IPS-NIHi7 (cell line): ENCODE measurements around the gene TENM4.
A peak's percentile ranks its signal among the peaks of the same experiment; 100 is the strongest.

Source experiments
- DNase-seq: peaks from one replicate; pipeline ENCODE4 v3.0.0; 2012; ENCODE audit warnings: mixed read lengths; ENCODE audit errors: extremely low spot score

The TENM4 gene

DNA sequence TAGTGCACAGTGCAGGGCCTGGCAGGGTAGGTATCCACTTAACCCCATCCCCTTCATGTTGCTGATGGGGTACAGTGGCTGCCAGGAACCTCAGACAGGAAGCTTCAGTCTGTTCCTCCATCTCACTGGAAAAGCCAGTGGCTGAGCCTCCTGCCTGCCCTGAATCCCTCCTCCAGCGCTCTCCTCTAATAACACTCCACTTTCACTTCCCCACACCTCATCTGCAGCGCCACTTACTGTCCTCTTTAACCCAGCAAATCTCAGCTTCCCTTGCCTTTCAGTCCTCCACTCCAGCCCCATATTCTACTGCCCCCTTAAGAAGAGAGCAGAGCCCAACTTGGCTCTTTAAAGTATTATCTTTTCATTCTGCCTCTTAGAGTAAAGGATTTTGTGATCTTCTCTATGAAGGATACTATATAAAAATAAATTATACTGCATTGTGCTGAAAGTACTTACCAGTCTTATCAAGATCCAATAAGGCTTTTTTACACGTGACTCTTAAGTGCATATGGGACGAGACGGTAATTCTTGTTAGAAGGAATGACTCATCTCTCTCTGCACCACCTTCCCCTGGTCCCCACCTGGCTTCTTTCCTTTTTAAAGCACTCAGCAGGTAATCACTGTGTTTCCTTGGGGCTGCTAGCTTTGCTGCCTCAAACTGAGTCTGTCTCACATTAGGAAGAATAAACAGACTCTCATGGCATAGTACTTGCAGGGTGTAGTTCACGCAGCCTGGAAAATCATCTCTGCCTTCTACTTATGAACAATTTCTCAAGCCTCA is 628.1 kb downstream of the TENM4 start:
- DNase-seq: peak; percentile 51

DNA sequence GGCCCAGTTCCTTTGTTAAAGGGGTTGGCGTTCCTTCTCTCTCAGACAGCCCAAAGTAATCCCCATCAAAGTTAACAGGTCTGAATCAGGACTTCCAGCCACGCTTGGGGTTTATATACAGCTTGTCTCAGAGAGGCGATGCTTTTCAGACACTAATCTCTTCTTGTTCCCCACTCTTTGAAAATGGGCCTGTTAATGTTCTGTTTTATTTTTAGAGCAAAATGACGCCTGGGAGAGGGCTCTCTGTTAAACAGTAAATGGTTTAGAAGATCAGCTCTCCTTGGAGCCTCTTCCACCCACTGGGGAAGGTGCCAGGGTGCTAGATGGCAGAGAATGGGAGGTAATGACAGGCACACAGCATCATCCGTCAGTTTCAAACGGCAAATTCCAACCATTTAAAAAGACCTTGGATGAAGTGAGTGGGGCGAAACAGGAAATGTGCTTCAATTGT is 630.2 kb downstream of the TENM4 start:
- DNase-seq: no peak

DNA sequence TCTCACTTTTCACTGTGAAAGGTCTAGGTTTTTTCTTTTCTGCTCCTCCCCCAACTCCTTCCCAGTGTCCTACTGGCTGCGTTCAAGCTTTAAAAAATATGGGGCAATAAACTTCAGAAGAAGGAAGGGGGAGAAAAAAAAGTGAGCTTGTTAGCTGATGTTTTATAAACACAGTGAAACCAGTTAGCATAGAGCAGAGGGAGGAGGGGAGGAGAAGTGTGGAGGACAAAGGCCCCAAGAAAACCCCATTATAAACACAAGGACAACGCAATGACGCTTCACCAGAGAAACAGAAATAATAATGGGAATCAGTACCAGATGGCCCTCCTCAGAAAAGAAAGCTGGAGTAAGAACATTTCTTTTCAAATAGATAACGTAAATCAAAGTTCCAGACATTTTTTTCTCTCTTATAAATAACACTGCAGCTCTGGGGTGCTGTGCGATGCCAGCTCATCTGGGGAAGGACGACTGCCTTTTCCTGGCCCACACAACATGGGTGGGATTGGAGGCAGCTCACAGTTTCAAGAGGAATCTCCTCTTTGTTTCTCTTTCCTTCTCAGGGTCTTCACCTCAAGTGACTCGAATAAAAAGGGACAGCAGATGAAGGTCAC is 630.8 kb downstream of the TENM4 start:
- DNase-seq: no peak

DNA sequence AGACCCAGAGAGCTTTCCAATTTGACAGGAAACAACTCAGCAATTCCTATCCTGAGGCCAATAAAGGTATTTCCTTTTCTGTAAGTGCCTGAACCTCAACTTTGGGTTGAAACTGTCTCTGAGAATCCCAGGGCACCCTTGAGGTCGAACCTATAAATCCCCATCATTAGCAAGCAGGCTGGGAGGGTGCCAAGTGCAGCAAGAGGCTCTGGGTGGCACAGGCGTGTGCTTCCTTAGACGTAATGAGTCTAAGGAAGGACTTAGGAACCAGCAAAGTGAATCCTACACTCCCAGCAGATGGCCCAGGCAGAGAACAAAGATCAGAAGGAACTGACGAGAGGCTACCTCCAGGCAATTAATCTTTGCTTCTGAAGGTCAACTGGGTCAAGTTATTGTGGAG is 631.9 kb downstream of the TENM4 start:
- DNase-seq: no peak

DNA sequence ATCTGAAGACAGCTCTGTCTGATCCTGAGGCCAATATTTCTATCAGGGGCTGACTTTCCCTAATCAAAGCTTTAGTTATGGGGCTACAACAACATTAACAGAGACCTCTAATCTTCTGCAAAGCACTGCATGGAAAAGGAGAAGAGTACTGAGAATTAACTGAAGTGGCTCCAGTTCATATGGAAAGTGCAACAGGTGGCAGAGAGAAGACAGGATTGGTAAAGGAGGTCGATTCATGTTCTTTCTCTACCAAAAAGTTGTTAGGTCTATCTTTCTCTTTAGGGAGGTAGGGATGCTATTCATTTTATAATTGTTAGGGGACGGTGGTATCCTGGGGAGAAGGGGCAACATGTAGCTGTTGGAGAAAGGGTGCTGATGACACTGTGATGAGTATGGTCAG is 633.5 kb downstream of the TENM4 start:
- no peak for DNase-seq

DNA sequence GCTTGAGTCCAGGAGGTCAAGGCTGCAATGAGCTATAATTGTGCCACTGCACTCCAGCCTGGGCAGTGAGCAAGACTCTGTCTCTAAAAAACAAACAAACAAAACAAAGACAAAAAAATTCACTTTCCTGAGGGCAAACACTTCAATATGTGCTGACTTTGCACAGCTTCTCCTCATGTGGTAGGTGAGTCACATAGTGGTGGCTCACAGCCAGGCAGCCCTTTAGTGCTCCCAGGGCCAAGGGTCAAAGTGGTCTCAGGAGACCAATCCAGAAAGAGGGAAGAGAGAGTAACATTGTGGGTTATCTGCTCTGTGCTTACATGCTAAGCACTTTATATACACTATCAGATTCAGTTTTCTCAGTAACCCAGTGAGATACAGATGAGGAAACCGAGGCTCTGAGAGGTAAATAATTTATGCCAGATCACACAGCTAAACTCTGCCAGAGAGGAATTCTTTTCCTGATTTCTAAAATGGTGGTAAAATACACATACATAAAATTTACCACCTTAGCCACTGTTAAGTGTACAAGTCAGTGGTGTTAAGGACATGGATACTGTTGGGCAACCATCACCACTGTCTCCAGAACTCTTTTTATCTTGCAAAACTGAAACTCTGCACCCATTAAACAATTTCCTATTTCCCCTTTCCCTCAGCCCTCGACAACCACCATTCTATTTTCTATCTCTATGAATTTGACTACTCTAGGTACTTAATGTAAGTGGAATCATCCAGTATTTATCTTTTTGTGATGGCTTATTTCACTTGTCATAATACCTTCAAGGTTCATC is 634.4 kb downstream of the TENM4 start:
- no peak for DNase-seq

DNA sequence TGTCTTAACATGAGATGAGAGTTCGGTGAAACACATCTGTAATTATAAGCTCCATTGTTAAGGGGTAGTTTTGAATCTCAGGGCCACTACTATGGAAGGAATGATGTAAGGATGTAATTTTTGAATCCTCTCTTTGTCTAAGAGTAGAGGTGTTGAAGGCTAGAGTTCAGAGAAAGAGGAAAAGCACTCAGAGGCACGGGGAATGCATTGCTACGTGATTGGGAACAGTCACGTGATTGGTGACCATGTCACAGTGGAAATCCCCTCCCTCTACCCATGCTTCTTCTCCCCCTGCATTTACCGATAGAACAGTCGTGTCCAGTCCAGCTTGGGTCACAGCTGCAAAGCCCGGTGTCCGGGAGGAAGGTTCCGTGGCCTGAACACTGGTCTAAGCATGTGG is 635.8 kb downstream of the TENM4 start:
- DNase-seq: no peak

DNA sequence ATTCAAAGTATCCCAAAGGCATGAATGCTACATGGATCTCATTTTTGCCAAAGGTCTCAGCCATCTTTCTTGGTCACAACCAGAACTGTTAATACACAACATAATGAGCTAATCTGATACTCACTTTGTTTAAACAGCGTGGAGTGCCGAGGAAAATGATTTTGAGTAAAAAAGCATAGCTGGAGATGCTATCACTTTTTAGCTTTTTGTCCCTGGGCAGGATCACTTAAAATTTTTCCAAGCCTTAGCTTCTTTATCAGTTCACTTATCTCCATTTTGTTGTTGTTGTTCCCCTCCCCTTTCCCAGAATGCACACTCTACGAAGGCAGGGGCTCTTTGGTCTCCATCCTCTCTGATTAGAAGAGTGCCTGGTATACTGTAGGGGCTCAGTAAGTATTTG is 636.8 kb downstream of the TENM4 start:
- DNase-seq: no peak

DNA sequence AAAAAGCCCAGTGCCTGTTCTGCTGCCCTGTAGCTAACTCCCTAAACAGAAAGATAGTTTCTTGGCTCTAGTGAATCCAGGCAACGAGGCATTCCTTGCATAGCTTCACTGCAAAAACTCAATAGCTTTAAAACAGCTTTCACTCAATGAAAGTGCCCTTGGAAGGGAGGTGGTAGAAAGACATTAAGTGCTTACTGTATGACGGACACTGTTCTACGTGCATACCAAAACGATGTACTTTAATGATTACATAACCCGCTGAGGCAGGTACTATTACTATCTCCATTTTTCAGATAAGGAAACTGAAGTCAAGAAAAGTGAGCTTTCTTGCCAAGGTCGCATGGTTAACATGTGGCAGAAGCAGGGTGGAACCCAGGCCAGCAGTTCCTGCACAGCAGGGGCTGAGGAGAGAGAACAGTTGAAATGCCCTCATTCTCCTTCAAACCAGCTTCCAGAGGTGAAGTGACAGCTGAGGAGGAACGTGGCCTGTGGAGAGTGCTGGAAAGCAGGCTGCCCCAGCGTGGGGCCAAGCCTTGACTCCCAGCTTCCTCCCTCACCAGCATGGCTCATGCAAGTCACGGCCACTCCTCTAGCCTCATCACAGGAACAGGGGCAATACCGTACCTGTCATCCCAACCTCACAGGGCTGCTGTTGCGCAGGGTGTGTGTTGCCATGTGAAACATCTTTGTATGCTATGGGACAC is 638.6 kb downstream of the TENM4 start:
- peak; percentile 30 for DNase-seq

DNA sequence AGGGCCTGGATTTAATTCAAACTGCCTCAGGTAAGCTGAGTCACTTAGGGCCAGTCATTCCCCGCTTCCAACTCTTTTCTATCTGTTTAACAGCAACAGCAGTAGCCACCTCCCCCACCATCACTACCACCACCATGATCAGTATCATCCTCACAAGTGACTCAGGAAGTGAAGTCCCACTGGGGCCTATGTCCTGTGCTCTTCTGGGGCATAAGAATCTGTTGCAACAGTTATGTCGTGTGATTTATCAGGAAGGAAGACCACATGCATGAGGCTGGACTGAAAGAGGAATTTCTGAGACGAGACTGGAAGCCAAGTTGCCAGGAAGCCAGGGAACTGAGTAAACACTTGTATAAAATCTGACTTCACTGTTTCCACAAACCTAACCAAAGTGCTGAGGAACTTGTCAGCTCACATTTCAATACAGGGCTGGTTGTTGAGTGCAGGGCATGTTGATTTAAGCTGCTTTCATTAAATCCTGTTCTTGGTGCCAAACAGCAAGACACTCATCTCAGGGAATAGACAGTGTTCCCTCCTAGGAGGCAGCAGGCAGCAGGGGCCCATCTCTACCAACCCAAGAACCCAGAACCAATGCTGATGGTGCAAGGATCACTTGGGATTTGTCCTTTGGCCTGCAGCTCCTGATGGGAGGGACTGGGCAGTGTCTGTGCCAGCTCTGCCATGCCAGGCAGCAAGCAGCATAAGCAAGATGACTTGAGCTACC is 639.5 kb downstream of the TENM4 start:
- DNase-seq: no peak

DNA sequence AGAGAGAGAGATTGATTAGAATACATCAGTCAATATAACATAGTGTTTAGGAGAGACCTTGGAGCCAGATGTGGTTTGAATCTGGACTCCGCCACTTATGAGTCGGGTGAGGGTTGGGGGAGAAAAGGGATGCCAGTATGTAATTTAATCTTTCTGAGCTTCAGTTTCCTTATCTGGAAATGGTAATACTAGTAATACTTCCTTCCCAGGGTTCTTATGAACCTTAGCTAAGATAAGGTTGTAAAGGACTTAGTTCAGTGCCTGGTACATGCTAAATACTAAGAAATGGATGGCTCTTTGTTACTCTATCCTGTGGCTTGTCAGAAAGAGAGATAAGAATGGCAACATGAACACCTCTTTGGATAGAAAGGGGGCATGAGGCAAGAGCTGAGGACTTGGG is 640.1 kb downstream of the TENM4 start:
- DNase-seq: no peak

DNA sequence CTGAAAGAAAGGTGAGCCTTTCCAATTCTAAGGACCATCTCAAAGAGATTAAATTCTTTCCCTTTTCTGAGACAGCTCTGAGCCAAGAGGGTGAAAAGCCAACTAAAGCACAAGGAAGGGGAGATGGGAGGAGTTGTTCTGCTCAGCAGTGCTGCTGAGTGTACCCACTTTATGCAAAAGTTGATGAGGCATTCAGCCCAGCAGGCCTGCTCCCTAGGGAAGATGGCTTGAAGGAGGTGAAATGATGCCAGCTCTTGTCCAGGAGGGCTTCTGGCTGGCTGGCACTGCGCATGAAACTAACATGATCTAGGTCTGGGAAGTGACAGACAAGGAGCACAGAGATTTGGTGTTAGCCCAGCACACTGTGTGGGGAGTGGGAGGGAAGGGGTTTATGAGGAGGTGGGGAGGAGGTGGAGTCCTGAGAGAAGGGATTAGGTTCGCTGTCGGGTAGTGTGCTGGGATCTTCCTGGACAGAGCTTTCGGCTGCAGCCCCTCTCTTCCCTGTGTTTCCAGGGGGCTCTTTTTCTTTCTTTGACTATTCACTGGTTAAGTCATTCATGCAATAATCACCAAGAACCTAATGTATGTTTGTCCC is 640.6 kb downstream of the TENM4 start:
- DNase-seq: no peak

DNA sequence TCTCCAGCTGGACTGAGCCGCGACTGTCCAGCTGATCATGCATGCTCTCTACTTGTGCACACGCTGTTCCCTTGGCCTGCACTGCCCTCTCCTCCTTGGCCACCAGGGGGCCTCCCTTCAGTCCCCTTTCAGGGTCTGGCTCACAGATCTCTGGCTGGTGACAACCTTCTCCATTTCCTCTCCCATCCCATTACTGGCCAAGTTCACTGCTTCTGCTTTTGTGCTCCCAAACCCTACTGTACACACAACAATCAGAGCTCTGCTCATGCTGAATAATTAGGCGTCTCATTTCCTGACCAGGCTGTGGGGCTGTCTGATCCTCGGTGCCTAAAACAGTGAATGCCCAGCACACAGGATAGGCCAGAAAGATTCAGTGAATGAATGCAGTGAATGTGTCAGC is 642.2 kb downstream of the TENM4 start:
- DNase-seq: peak; percentile 79

DNA sequence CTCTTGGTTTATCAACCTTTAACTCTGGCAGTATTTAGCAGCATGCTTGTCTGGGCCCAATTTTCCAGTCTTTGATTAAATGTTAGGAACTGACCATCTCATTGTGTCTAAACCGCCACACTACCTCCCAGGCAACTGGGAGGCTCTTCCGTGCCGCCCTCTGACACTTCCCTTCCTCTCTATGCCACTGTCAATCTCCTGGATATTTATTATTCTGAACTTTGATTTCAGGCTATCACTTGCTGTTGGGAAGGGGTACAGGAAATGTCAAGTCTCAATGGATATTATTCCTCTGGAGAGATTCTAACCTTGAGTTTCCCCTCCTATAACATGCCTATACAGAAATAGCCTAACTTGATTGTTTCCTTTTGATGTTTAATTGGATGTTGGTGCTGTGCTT is 643.3 kb downstream of the TENM4 start:
- no peak for DNase-seq

DNA sequence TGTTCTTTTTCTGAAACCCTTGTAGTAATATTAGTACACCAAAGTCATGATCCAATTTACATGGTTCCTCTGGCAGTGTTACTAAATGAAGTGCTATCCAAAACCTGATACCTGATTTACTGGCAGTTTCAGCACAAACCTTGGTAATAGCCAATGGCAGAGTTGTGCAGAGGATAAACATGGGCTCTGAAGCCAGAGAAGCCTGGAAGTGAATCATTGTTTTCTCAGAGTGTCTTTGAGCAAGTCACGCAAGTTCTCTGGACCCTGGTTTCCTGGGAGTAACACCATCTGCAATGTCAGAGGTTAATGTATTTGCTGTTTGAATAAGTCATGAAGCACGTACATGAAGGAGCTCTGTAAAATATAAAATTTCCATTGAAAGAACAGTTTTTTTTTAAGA is 643.9 kb downstream of the TENM4 start:
- no peak for DNase-seq

DNA sequence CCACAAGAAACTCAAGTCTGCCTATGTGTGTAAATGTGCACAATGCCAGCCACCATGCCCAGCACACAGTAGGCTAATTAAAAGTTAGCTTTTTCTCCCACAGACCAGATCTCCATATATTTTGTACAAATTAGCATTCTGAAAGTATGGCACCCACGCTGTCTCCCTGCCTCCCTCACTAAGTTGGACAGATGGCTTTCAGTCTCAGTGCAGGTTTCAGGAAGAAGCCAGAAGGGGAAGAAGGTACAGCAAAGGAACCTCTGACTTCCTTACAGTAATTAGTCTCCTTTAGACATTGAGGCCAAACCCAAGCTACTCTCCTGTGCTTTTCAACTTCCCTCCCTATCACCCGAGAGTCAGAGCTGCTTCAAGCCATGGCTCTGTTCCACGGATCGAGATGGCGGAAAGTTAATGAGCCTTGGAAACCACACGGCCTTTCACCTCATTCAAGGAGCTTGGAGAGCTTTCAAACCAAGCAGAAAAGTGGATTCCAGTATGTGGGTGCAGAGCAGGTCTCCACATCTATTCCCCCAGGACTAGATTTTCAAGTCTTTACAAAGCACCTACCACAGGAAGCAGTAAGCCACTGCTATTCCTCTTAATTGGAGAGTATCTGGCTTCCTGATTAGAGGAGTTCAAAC is 645.1 kb downstream of the TENM4 start:
- no peak for DNase-seq

DNA sequence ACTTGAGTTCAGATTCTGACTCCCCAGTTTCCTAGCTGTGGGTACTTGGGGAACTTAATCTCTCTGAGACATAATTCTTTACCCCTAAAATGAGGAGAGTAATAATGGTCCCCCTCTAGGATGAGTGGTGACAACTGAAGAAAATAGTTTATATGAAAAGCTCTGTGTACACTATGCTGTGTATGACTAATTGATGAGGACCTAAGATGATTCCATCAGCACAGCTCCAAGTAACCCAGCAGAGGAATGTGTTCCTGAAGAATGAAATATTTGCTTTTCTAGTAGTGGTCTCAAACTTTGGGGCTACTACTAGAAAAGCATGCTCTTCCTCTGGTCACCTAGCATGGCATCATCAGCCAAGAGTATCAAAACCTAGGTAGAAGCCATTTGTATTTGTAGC is 648.9 kb downstream of the TENM4 start:
- DNase-seq: no peak

DNA sequence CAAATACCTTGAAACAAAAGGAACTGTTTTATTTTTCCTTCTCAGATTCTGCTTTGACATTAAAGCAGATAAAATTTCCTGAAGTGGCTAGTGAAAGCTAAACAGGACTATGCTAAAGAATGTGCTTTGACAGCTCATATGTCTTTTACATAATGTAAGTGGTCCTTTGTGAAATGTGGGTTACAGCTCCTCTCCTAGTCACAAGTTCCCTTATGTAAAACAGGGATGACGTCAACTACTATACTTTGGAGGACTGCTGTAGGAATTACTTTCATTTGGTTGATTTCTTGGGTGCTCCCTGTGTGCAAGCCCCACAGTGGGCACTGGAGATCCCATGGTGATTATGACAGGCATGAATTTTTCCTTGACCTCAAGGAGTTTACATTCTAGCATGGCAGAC is 649.6 kb downstream of the TENM4 start:
- DNase-seq: no peak

DNA sequence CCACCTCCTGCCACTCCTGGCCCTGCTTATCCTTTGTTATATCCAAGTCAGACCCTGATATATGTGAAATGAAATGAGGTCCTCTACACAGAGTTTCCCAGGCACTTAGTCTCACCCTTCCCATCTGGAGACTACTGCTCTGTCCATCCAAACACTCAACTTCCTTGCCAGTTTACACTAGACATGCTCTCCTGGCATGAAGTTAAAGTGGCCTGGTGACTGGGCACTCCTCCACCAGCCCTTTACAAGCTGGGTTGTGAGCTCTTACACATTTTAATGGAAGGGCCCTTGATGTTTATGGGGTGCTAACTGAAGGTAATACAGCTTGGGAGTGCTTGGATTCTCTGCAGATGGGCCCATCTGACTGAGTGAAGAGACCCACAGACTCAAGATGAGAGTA is 650.0 kb downstream of the TENM4 start:
- no peak for DNase-seq

DNA sequence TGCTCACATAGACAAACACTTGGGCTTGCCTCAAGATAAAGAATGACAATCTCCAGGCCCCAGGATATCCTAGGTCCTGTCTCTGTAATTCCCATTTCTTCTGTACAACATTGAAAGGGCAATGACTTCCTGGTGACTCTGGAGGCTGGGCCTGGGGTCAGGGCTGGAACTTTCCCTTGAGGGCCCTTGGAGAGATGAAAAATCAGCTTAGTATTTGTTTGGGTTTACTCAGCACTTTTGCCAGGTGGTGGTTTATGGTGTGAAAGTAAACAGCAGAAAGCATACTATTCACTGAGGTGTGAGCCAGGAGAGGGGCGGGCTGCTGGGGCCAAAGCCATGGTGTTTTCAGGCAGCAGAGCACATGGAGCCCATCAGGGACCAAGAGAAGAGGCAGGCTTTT is 651.5 kb downstream of the TENM4 start:
- no peak for DNase-seq

DNA sequence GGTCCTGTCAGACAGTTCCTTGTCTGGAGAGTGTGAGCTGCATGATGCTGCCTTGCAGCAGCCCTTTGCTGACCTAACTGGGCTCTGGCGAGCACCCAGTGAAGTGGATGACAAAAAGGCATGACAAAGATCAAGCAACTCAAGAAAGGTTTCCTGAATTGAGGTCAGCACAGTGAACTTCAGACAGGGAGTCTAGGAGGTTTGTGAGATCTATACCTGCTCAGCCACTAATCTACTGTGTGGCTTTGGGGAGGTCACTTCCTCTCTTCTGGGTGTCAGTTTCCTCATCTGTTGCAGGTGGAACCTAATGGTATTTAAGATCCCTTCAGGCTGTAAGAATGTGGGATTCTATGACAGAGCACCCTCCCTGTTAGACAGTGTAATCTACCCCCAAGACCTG is 652.3 kb downstream of the TENM4 start:
- DNase-seq: no peak
